HepG2 (cell line): ENCODE results near the gene FIS1. TPM values are rescaled to one million over a fixed set of nuclear protein-coding genes. Genes with fewer than 3 reads are reported as not detected.

ENCODE experiments used
- ATM ChIP-seq: fragments of 450-650 bp; IDR thresholded peaks from 2 replicates; pipeline ENCODE4 v1.7.1; 2017; ENCODE audit warnings: mild to moderate bottlenecking, borderline replicate concordance
- CEBPB ChIP-seq: IDR thresholded peaks from 2 replicates; pipeline ENCODE4 v1.6.1; 2011; ENCODE audit warnings: low read depth, low read length, improper control_type of control experiment, borderline replicate concordance
- CREBL2 ChIP-seq: sonication (generic); formaldehyde crosslinking; IDR thresholded peaks from 2 replicates; pipeline ENCODE4 v1.8.1; 2023; ENCODE audit warnings: missing genetic modification reagents, mild to moderate bottlenecking, borderline replicate concordance
- FOSL1 ChIP-seq: sonication (generic); formaldehyde crosslinking; IDR thresholded peaks from 2 replicates; pipeline ENCODE4 v1.9.0; 2021; ENCODE audit warnings: missing genetic modification reagents, borderline replicate concordance
- FOXJ3 ChIP-seq: sonication (generic); formaldehyde crosslinking; IDR thresholded peaks from 2 replicates; pipeline ENCODE4 v1.4.0; 2020; ENCODE audit warnings: missing genetic modification reagents, mild to moderate bottlenecking, borderline replicate concordance
- FOXO4 ChIP-seq: sonication (generic); formaldehyde crosslinking; conservative IDR thresholded peaks from 2 replicates; pipeline ENCODE4 v1.8.1; 2023; ENCODE audit warnings: missing genetic modification reagents
- GMEB2 ChIP-seq: IDR thresholded peaks from 2 replicates; pipeline ENCODE4 v1.6.1; 2016; ENCODE audit warnings: missing biosample characterization, missing genetic modification reagents, low read depth
- KAT8 ChIP-seq: IDR thresholded peaks from 2 replicates; pipeline ENCODE4 v1.6.1; 2016; ENCODE audit warnings: missing genetic modification reagents, missing compliant biosample characterization
- KLF11 ChIP-seq: IDR thresholded peaks from 2 replicates; pipeline ENCODE4 v1.6.1; 2016; ENCODE audit warnings: missing compliant biosample characterization
- MIER3 ChIP-seq: IDR thresholded peaks from 2 replicates; pipeline ENCODE4 v1.6.1; 2016; ENCODE audit warnings: missing compliant biosample characterization, borderline replicate concordance
- MLX ChIP-seq: IDR thresholded peaks from 2 replicates; pipeline ENCODE4 v1.6.1; 2016
- RARA ChIP-seq: IDR thresholded peaks from 2 replicates; pipeline ENCODE4 v1.6.1; 2016; ENCODE audit warnings: missing genetic modification reagents, missing compliant biosample characterization
- YEATS4 ChIP-seq: sonication (generic); formaldehyde crosslinking; IDR thresholded peaks from 2 replicates; pipeline ENCODE4 v1.4.0; 2020; ENCODE audit warnings: missing genetic modification reagents, borderline replicate concordance
- ZNF160 ChIP-seq: sonication (generic); formaldehyde crosslinking; IDR thresholded peaks from 2 replicates; pipeline ENCODE4 v1.8.0; 2022; ENCODE audit warnings: mild to moderate bottlenecking, inconsistent platforms, missing genetic modification reagents
- ZNF18 ChIP-seq: sonication (generic); formaldehyde crosslinking; IDR thresholded peaks from 2 replicates; pipeline ENCODE4 v1.8.0; 2022; ENCODE audit warnings: mild to moderate bottlenecking, missing genetic modification reagents; ENCODE audit not compliant: insufficient replicate concordance
- ZNF281 ChIP-seq: sonication (generic); formaldehyde crosslinking; IDR thresholded peaks from 2 replicates; pipeline ENCODE4 v1.4.0; 2020; ENCODE audit warnings: missing genetic modification reagents, borderline replicate concordance
- ZNF362 ChIP-seq: sonication (generic); formaldehyde crosslinking; IDR thresholded peaks from 2 replicates; pipeline ENCODE4 v1.4.0; 2020; ENCODE audit warnings: missing genetic modification reagents, mild to moderate bottlenecking, borderline replicate concordance
- ZNF883 ChIP-seq: sonication (generic); formaldehyde crosslinking; IDR thresholded peaks from 2 replicates; pipeline ENCODE4 v1.5.1; 2020; ENCODE audit warnings: mild to moderate bottlenecking, missing genetic modification reagents; ENCODE audit errors: not compliant biosample characterization
- polyA plus RNA-seq, 8 experiments: library from polyadenylated mRNA; depleted of rRNA in 3 of 8; stranded (reverse) in 7 of 8; unstranded in 1 of 8; fragments of >200 nt; fragmentation: Illumina TruSeq in 4 of 8; extraction: Trizol in 4 of 8; gene quantifications; 2 replicates each; pipeline versions ENCODE4 v1.2.1 to v1.2.3, GENCODE V29; 2011 to 2016; ENCODE audit warnings: low read depth in 4 of 8, missing spikeins in 1 of 8, mixed read lengths in 1 of 8; ENCODE audit not compliant: insufficient read depth in 1 of 8
- total RNA-seq, 5 experiments: library from RNA; depleted of rRNA; stranded (reverse); fragments of >200 nt; fragmentation: Illumina TruSeq; extraction: Trizol; gene quantifications; 2 replicates each; pipeline ENCODE4 v1.2.3, GENCODE V29; 2016; ENCODE audit warnings: low read depth in 1 of 5

FIS1 gene
- total and polyA plus RNA-seq, 2 of the 13 experiments (the other 11 are each of a cell fraction or from before 2014, with no cell fraction given): 97.5 to 101 TPM

- TF ChIP-seq ZNF883 (CRISPR knock-in tag) (no peak), CEBPB (no peak), GMEB2 (CRISPR knock-in tag) (0 out of 2 replicates have a peak, but pooled peaks have one; percentile 29), YEATS4 (CRISPR knock-in tag) (peak; percentile 58), ATM (no peak), FOSL1 (CRISPR knock-in tag) (no peak), MLX (CRISPR knock-in tag) (no peak), MIER3 (0 out of 2 replicates have a peak, but pooled peaks have one; percentile 17), ZNF362 (peak; percentile 65; the same call in 1 of the 2 replicates), CREBL2 (CRISPR knock-in tag) (no peak), ZNF281 (CRISPR knock-in tag) (peak; percentile 85), RARA (CRISPR knock-in tag) (peak; percentile 31; the same call in 1 of the 2 replicates), KLF11 (CRISPR knock-in tag) (peak; percentile 20), FOXJ3 (CRISPR knock-in tag) (peak; percentile 38; the same call in 1 of the 2 replicates), ZNF18 (CRISPR knock-in tag) (peak; percentile 20), FOXO4 (0 out of 2 replicates have a peak, but pooled peaks have one; percentile 6), ZNF160 (CRISPR knock-in tag) (no peak; the same call in 1 of the 2 replicates), KAT8 (CRISPR knock-in tag) (peak; percentile 46; the same call in 1 of the 2 replicates)
Measured at GRCh38 chr7:101217388-101218235, 27.3 kb downstream of the FIS1 start, which contains the start of the genes PLOD3 and ZNHIT1 (continued).
